Lower leg skin (tissue), 4 donors: ENCODE measurements around the gene ATRN. TPM values are rescaled to one million over a fixed set of nuclear protein-coding genes. Genes with fewer than 3 reads are reported as not detected.
"Not testable (repeated sequence)": the region's sequence is repeated elsewhere in the genome, so short reads cannot be mapped to it uniquely, and the experiment has no call there.

Experiments used
- DNase-seq, 2 donors: peaks; one replicate each; pipeline ENCODE4 v3.0.0-alpha.2; 2019; ENCODE audit warnings: low spot score in 2 of 2
- H3K4me3 ChIP-seq: fragments of 200-600 bp; sonication (generic); 2 replicates; pipeline ENCODE4 v1.5.1; 2017; ENCODE audit warnings: mild to moderate bottlenecking, low read depth; ENCODE audit not compliant: poor library complexity, severe bottlenecking
- CTCF ChIP-seq, 3 donors: fragments of 450-650 bp; IDR thresholded peaks; one replicate each; pipeline ENCODE4 v1.5.1; 2016; ENCODE audit warnings: antibody characterized with exemption in 3 of 3, mild to moderate bottlenecking in 3 of 3, moderate library complexity in 2 of 3
- POLR2A ChIP-seq, 2 donors: fragments of 450-650 bp; IDR thresholded peaks; one replicate each; pipeline ENCODE4 v1.6.1; 2016 to 2017; ENCODE audit warnings: antibody characterized with exemption in 2 of 2, mild to moderate bottlenecking in 1 of 2, moderate library complexity in 1 of 2
- WGBS, 2 donors: methylation state at CpG; one replicate each; pipeline ENCODE4 v1.1.5; 2018; 5-methylcytosine and 5-hydroxymethylcytosine counted together
- intact Hi-C: fragments of 100-400 bp; cut with DNase I; formaldehyde crosslinking; loops from one replicate; pipeline ENCODE4 v1.15.0; 2023; ENCODE audit warnings: low total_unique reads
- total RNA-seq, 4 donors: library from RNA; depleted of rRNA; stranded (reverse); fragments of >200 nt; gene quantifications; one replicate each; pipeline ENCODE4 v1.1.0, GENCODE V29; 2016

The ATRN gene
- total RNA-seq, 4 donors from 2014 or later, result 18.2 to 34.6 (median 28.4) TPM

GRCh38 chr20:3583765-3584164 is 112.9 kb downstream of the ATRN start:
- no peak for DNase-seq
- no peak overlapping the region for H3K4me3 ChIP-seq
- TF ChIP-seq POLR2A (IDR thresholded peaks at IDR 0.05), result no peak
- TF ChIP-seq CTCF (IDR thresholded peaks at IDR 0.05), result no peak
- whole genome bisulfite sequencing, 2 donors, result 84 to 88% methylated on average over 7 of the region's 7 CpGs
- intact Hi-C loops, result no loop called here

GRCh38 chr20:3586093-3586492 is 115.3 kb downstream of the ATRN start:
- 86 to 91% methylated on average over 1 of the region's 1 CpG for WGBS, 2 donors
- TF ChIP-seq POLR2A (IDR thresholded peaks at IDR 0.05) (no peak), CTCF (IDR thresholded peaks at IDR 0.05) (no peak)
- intact Hi-C loops, result no loop called here
- H3K4me3 ChIP-seq, result no peak overlapping the region
- no peak for DNase-seq

GRCh38 chr20:3590164-3590563 is 119.3 kb downstream of the ATRN start:
- intact Hi-C loops, result no loop called here
- WGBS, 2 donors, result 91 to 100% methylated on average over 1 of the region's 1 CpG
- TF ChIP-seq CTCF (IDR thresholded peaks at IDR 0.05), result no peak
- TF ChIP-seq POLR2A (IDR thresholded peaks at IDR 0.05), result no peak
- no peak for DNase-seq
- no peak overlapping the region for H3K4me3 ChIP-seq

- TF ChIP-seq POLR2A (IDR thresholded peaks at IDR 0.05), result no peak
- 89 to 94% methylated on average over 4 of the region's 4 CpGs for WGBS, 2 donors
- intact Hi-C loops, result no loop called here
- DNase-seq, result no peak
- H3K4me3 ChIP-seq, result no peak overlapping the region
Observed at GRCh38 chr20:3592931-3593330, 122.1 kb downstream of the ATRN start.

GRCh38 chr20:3595541-3595940 is 124.7 kb downstream of the ATRN start:
- no peak for DNase-seq
- intact Hi-C loops, result no loop called here
- no peak overlapping the region for H3K4me3 ChIP-seq
- 92 to 99% methylated on average over 4 of the region's 4 CpGs for WGBS, 2 donors
- TF ChIP-seq CTCF (IDR thresholded peaks at IDR 0.05), result no peak
- TF ChIP-seq POLR2A (IDR thresholded peaks at IDR 0.05), result no peak

- no peak for DNase-seq
- TF ChIP-seq CTCF (IDR thresholded peaks at IDR 0.05), result no peak
- TF ChIP-seq POLR2A (IDR thresholded peaks at IDR 0.05), result no peak
- H3K4me3 ChIP-seq, result no peak overlapping the region
- intact Hi-C loops, result no loop called here
- WGBS, 2 donors, result 86 to 92% methylated on average over 2 of the region's 2 CpGs
Observed at GRCh38 chr20:3603108-3603507, 132.3 kb downstream of the ATRN start.

GRCh38 chr20:3605386-3605886 is 134.6 kb downstream of the ATRN start:
- intact Hi-C loops, DNase-seq, H3K4me3 ChIP-seq: not testable (repeated sequence)
- WGBS, 2 donors, result 97% methylated on average over 4 of the region's 4 CpGs
